GM21423 (cell line): ENCODE data around the gene EEA1.
"Not testable (repeated sequence)": the region's sequence is repeated elsewhere in the genome, so short reads cannot be mapped to it uniquely, and the experiment has no call there.

Experiments
- ATAC-seq: cut with Tn5 transposase; IDR thresholded peaks from one replicate; pipeline ENCODE4 v1.9.1; 2021; ENCODE audit warnings: mild to moderate bottlenecking, moderate library complexity; ENCODE audit not compliant: unreplicated experiment

The EEA1 gene

DNA sequence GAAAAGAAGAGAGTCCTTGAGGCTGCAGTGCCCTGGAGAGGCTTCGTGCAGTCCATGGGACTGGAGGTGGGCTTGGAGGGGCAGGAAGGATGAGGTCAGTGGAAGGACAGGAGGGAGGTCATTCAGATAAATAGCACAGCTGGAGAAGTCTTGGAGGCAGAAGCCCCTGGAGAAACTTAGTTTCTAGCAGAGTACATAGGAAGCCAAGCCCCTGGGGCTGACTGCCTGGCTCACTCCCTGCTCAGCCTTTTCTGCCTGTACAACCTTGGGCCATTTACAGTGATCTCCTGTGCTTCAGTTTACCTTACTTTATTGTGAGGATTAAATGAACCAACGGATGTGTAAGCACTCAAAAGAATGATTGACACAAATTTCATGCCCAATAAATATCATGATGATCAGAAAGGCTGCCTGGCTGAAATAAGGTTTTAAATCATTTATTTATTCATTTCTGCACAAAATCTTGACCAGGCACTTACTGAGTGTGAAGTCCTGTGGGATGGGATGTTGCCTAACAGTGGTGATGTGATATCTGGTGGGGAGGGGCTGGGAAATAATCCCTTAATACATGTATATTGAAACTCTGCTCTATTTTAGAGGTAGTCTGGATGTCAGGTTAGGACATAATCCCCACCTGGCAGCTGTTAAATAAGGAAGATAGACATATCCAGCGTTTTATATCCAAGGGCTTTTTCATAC lies 172.0 kb downstream of the EEA1 start:
- no peak for ATAC-seq

DNA sequence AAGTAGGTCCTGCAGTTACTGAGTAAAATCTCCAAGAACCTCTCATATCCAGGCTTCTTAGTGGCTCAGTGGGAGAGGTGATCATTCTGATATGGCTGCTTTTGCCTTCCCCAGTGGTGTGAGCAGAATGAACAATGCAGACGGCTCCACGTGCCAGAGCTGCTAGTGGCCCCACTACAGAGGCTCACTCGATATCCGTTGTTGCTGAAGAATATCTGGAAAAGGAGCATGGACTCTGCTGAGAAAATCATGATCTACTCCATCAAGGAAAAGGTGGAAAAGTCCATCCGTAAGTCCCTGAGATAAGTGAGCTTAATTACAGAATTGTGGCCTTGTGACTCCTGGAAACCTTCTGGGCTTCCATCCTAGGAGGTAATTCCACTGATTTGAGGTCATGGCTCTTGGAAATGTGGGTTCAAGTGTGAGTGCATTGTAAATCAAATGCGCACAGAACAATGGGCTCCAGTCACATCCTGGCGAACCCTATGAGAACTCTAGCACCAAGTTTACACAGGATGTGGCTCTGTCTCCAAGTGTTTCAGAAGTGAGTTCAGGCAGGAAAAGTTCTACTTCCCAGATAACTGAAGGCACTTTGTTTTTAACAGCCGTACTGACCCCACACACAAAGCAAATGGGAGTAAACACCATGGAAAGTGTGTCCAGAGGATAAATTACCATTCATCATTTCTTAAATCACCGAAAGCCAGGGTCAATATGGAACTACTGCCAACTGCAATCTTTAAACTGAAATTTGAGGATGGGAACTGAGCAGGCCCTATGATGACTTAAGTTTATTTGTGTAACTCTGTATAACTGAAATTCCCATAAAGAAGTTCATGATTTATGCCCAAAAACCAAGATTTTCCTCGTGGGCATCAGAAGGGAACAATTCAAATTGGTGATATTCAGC lies 174.9 kb downstream of the EEA1 start:
- ATAC-seq, result no peak

DNA sequence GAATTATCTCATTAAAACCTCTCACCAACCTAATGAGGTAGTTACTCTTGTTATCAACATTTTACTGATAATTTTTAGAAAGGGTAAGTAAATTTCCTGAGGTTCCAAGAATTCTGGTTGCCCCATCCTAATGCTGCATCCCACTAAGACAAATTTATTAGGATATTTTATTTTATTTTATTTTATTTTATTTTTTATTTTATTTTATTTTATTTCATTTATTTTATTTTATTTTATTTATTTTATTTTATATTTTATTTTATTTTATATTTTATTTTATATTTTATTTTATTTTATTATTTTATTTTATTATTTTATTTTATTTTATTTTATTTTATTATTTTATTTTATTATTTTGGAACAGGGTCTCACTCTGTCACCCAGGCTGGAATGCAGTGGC lies 179.4 kb downstream of the EEA1 start:
- not testable (repeated sequence) for ATAC-seq

DNA sequence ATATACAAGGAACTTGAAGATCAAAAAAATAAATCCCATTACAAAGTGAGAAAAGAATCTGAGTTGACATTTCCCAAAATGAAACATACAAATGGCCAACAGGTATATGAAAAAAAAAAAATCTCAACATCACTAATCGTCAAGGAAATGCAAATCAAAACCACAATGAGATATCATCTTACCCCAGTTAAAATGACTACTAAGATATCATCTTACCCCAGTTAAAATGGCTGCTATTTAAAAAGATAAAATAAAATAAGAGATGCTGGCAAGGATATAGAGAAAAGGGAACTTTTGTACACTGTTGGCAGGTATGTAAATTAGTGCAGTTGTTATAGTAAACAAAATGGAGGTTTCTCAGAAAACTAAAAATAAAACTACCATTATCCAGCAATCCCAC lies 181.9 kb downstream of the EEA1 start:
- ATAC-seq, result no peak

DNA sequence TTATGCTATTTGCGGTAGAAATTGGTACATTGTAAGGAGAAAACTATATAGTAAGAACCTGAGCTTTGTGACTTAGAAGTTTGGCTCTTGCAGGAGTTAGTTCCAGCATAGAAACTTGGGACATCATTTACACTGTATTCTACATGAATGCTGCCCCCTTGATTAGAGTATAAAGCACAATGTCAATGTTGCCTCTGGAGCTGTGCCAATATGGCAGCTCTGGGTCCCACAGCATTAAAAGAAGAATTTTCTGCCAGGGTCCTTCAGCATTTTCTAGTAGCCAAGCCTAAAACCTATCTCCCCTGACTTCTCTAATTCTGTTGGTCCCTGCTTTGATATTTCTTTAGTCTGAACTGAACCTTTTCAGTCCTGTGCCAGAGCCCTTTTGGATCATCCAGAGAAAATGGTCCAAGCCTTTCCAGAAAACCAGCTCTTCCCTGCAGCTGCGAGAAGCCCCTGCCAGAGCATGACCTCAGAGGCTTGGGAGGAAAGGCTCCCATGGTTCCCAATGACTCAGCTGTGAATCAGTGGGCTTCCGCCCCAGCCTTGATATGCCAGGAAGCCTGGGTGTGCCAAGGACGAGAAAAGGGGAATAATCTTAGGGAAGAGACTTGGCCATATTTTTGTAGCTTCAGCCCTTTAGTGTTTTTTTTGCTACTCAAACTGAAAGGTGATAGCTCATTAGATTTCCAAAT lies 183.1 kb downstream of the EEA1 start:
- ATAC-seq, result no peak

DNA sequence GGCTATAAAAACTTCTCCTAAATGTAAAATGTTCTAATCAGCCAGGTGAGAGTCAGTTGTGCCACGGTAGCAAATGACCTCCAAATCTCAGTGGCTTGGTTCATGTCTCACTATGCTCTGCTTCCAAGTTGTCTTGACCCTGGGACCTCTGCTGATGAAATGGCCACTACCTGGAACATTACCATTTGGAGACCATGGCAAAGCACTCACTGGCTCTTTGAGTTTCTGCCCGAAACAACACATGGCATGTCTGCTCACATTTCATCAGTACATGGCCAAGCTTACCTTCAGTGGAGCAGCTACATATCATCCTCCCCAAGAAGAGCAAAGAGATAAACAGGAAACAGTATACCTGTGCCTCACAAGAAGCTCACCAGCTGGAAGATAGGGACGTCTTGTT lies 186.1 kb downstream of the EEA1 start:
- ATAC-seq, result no peak

DNA sequence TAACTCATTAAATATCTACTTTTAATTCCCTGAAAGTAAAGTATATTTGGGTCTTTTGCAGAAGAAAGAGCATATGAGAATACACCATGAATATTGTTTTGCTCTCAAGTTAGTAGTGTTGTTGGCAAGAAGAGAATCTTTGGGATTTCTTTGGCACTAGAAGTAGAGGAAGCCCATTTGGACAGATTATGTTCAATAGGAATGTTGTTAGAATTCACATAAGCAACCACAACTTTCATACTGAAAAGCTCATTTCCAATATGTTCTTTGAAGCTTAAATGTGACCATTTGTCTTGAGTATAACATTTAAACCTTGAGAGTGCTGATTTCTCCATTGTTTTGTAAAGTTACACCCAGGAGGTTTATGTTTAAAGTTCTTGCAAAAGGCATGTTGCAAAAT lies 188.7 kb downstream of the EEA1 start:
- ATAC-seq, result no peak

DNA sequence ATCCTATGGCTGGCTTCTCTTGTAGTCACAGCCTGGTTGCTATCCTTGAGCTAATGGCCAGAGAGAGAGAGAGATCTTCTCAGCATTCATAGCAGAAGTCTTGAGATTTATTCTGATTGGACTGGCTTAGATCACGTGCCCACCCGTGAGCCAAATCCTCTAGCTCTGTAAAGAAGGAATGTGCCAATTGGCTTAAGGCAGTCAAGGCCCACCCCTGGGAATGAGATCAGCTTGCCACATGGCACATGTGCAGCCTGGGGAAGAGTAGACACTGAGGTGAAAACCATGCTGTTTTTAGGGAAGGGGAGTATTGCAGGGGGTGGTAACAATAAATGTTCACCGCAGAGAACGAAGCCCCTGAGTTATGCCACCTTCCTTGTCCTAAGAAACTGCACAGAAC lies 190.0 kb downstream of the EEA1 start:
- no peak for ATAC-seq

DNA sequence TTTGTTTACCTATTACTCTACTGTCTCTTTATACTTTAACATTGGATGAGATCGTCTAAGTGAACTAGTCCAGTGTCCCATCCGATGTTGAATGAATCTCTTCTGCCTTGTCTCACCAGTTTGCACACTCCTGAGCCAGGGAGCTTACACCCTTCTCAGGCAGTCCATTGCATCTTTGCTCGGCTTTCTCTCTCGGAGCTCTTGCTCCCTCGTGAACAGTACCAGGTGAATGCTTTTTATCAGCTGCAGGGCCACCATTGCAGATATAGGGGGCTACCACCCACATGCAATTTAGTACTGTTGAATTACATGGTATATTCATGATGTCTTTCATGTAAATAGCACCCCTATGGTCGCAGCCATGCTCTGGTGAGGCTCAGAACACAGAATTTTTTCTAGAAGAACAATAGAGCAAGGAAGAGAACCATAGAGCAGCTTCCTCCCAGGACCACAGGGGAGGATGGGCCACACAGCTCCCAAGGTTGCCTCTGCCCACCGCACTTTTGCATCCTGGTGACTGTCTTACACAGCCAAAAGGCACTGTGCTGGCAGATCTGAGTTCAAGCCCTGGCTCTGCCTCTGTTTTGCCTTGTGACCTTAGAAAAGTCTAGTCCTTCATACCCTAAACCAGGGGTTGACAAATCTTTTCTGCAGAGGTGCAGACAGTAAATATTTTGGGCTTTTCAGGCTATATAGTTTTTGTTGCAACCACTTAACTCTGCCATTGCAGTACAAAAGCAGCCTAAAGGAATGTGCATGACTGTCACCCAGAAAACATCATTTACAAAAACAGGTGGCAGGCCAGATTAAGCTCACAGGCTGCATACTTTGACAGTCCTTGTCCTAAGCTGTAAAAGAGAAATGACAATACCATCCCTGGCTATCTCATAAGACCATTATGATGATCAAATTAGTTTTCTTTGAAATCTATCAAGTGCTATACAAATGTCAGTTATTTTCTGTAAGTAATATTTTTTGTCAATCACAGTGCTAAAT lies 190.9 kb downstream of the EEA1 start:
- no peak for ATAC-seq

DNA sequence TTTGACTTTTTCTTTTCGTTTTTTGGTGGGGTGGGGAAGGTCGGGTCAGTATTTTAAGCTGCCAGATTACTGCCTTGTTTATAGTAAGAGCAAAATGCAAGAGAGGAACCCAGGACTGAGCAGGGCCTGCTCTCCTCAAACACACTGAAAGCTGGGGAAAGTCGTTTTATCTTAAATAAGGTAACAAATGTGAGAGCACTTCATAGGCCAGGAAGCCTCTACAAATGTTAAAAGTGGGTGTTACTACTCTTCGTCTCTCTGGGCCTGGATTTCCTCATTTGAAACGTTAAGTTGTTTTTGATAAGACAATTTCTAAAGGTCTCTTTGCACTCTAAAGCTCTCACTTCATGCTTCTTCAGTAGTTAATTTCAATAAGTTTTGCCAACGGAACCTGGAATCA lies 192.5 kb downstream of the EEA1 start:
- ATAC-seq, result no peak

DNA sequence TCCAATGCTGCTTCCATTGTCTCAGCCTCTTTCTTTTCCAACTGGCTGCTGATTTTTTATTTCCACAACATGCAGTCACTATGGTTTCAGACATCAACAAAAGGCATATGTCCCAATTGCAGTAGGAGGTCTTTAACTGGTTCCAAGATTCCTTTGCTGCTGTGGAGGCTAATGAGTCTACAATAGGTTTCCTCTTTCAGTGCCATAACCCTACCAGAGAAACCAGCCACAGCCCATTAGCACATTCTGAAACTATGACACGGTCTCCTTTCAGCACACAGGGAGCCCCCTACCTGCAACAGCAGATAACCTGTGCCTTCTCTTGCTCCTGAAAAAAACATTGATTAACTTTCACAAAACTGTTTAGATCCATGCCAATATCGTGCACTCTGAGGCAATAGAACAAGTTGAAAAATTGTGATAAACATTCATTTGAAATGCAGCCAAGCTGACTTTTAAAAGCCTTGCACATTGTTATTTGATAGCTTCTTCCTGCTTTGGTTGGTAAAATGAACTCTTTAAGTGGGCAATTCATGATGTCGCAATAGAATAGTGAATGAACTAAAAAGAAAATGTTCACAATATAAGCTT lies 193.9 kb downstream of the EEA1 start:
- ATAC-seq, result no peak

DNA sequence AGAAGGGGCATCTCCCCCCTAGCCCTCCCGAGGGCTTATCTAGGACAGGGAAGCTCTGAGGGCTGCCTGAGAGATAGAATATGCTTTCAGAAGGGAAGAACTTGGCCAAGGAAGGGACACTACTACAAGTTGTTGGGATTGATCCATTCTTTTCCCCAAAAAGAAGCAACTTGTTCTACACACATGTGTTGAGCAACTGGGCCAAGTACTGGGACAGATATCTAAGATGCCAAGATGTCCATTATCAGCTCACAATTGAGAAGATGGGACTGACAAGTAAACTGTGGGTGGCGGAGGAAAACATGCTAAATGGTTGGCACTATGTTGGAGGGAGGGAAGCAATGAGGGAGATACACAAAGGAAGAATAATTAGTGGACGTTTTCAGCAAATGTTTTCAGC lies 195.4 kb downstream of the EEA1 start:
- no peak for ATAC-seq

DNA sequence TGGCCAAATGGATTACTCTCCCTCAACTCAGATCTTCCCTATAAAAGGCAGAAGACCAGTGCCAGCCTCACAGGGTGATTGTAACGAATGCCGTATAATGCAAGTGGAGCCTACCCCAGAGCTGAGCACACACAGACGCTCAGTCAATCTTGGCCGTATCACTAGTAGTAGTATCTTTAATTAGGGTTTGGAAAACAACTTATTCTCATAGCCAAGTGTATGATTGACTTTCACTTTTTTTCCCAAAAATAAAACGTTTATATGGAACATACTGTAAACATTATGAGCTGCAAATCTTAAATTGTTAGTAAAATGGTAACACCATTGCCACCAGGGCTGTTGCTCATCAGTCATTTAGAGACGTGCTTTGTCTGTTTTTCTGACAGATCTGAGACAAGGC lies 195.9 kb downstream of the EEA1 start:
- no peak for ATAC-seq

DNA sequence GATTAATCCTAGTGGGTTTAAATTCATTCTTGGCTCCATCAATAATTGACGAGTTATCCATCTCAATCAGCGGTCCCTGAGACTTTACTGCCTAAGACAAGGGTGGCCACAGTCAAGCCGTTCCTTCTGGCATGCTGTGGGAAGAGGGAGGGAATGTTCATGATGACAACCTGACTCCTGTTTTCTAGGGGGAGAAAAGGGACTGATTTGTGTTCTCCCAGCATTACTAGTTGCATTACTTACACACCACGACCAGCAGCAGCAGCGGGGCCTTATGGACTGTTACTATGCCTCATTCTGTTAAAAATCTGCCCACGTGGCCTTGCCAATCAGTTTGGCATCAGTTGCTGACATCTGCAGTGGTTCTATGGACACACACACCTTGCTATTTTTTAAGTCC lies 196.4 kb downstream of the EEA1 start:
- no peak for ATAC-seq

DNA sequence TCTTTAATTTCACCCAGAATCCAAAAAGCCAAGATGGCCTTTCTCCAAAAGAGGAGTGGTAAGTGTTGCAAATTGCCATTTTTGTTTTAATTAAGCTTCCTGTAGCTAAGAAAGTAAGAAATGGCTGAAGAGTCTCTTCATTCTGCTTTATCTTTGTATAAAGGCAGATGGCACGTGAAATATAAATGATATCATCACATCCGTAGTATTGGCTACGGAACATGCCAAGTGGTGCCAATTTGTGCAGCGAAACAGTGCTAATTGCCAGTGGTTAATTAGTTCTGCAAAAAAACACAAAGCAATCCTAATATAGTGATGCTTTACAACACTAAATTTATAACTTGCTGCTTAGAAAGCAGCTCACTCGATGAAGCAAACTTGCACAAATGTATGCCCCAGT lies 196.9 kb downstream of the EEA1 start:
- ATAC-seq, result no peak

DNA sequence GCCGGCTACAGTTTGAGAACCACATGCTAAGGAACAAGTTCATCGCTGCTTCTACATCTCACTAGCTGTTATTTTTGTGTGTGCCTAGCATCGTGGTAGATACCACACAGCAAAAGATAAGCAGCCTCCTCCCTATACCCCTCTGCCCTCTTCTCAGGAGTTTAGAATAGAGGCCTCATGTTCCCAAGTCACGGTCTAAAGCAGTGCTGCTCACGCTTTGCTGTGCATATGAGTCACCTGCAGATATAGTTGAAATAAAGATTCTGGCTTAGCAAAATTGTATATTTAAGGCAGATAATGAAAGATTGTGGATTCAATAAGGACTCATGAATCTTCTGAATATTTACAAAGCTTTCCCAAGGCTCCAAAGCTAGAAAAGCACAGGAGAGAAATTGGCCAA lies 198.3 kb downstream of the EEA1 start:
- ATAC-seq, result no peak

DNA sequence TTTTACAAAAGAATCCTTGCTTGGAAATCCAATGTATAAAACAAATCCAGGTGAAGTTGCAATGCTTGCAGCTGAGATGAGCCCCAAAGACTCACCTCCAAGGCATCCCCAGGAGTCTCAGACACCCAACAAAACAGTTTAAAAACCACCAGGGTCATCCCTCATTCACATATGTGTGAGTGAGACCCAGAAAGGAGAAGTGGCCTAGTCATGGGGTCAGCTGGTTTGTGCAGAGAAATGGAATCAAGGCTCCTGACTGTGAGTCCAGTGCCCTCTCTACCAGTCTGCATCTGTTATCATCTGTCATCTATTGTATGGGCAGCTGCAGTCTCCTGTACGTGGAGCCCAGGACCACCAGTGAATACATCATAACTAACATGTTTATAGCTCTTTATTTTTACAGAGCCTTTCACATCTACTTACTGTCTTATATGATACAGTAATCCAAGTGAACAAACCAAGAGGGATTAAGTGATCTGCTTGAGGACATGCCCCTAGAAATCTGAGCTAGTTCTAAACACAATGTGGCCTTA lies 199.3 kb downstream of the EEA1 start:
- no peak for ATAC-seq

DNA sequence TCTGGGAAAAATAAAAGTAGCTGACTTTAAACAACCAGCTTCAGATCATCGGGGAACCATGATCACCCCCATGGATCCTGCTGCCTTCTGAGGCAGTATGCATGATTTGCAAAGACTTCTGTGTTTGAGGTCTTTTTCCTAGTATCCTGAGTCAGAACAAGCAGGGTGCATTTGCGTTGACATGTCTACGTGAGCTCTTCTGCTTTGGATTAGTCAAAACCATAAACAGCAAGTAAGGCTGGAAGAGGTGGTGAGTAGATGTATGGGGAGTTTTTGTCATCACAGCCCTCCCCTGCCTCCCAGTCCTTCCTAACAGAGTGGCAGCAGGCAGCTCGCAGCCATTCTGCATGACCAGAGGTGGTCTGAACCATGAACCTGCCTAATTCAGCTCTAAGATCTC lies 202.2 kb downstream of the EEA1 start:
- no peak for ATAC-seq

DNA sequence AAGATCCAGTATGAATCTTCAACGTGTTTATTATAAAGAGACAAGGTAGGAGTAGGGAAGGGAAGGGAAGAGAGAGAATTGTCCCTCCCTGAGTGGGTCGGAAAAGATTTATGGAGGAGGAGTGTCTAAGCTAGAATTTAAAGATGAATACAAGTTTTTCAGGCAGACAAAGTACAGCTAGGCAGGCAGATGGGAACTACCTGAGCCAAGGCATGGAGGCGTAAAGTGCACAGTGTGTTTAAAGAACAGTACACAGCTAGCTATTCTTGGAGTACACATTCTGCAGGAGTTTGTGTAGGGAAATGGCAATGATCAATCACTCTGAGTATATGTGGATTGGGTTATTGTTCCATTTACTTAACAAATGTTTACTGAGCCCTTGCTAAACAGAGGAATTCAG lies 206.2 kb downstream of the EEA1 start:
- no peak for ATAC-seq

DNA sequence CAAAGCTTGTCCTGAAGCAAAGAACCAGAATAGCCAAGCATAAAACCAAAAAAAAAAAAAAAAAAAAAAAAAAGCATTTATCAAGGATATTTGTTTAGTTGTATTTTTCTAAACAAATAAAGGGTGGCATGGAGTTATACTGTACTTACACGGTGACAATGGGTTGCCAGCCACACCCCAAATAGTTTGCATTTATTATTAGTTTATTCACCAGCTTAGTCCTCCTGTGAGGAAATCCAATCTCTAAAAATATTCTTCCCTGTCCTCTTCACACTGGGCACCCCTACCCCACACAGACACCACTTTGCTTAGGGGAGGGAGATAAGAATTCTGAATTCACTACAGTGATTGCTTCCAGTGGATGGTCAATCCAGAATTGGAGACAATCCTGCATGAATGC lies 207.4 kb downstream of the EEA1 start:
- ATAC-seq, result no peak
